ENCODE measurements around the gene TMCC3.

TMCC3 gene

GRCh38 chr12:94678849-94679248 is 28.5 kb upstream of the TMCC3 start:
- no peak for DNase-seq (ENCODE audit: low read depth)
- TF ChIP-seq CTCF (IDR thresholded peaks at IDR 0.05; ENCODE audit: low read depth, low read length, missing control alignments), result no peak
- H3K4me3 ChIP-seq (ENCODE audit: low read depth, low read length), result no peak overlapping the region

GRCh38 chr12:94678379-94678778 is 28.0 kb upstream of the TMCC3 start:
- TF ChIP-seq CTCF (IDR thresholded peaks at IDR 0.05; ENCODE audit: low read depth, low read length, missing control alignments), result no peak
- DNase-seq (ENCODE audit: low read depth), result no peak
- no peak overlapping the region for H3K4me3 ChIP-seq (ENCODE audit: low read depth, low read length)

GRCh38 chr12:94677778-94678177 is 27.4 kb upstream of the TMCC3 start:
- no peak for DNase-seq (ENCODE audit: low read depth)
- H3K4me3 ChIP-seq (ENCODE audit: low read depth, low read length), result no peak overlapping the region
- no peak for TF ChIP-seq CTCF (IDR thresholded peaks at IDR 0.05; ENCODE audit: low read depth, low read length, missing control alignments)

GRCh38 chr12:94676922-94677321 is 26.6 kb upstream of the TMCC3 start:
- no peak for TF ChIP-seq CTCF (IDR thresholded peaks at IDR 0.05; ENCODE audit: low read depth, low read length, missing control alignments)
- no peak overlapping the region for H3K4me3 ChIP-seq (ENCODE audit: low read depth, low read length)
- no peak for DNase-seq (ENCODE audit: low read depth)

- H3K4me3 ChIP-seq (ENCODE audit: low read depth, low read length), result no peak overlapping the region
- DNase-seq (ENCODE audit: low read depth), result peak; percentile 52
- no peak for TF ChIP-seq CTCF (IDR thresholded peaks at IDR 0.05; ENCODE audit: low read depth, low read length, missing control alignments)
Measured at GRCh38 chr12:94676031-94676641, 25.8 kb upstream of the TMCC3 start.

- no peak overlapping the region for H3K4me3 ChIP-seq (ENCODE audit: low read depth, low read length)
- no peak for TF ChIP-seq CTCF (IDR thresholded peaks at IDR 0.05; ENCODE audit: low read depth, low read length, missing control alignments)
- DNase-seq (ENCODE audit: low read depth), result no peak
Measured at GRCh38 chr12:94674835-94675234, 24.5 kb upstream of the TMCC3 start.

- DNase-seq (ENCODE audit: low read depth), result no peak
- TF ChIP-seq CTCF (IDR thresholded peaks at IDR 0.05; ENCODE audit: low read depth, low read length, missing control alignments), result no peak
- no peak overlapping the region for H3K4me3 ChIP-seq (ENCODE audit: low read depth, low read length)
Measured at GRCh38 chr12:94674051-94674451, 23.7 kb upstream of the TMCC3 start.
